Sciatic nerve (tissue), 2 donors: ENCODE data around the gene LEP. TPM values are rescaled to one million over a fixed set of nuclear protein-coding genes. Genes with fewer than 3 reads are reported as not detected.
A peak's percentile ranks its signal among the peaks of the same experiment; 100 is the strongest.
"Not testable (repeated sequence)": the region's sequence is repeated elsewhere in the genome, so short reads cannot be mapped to it uniquely, and the experiment has no call there.

ENCODE experiments used
- ATAC-seq: fragments of 200-7000 bp; cut with Tn5 transposase; one replicate; pipeline ENCODE4 v1.9.1; 2020; ENCODE audit warnings: mild to moderate bottlenecking, moderate library complexity
- DNase-seq: peaks from one replicate; pipeline ENCODE4 v3.0.0-alpha.2; 2020; ENCODE audit warnings: low spot score
- intact Hi-C: fragments of 100-400 bp; cut with DNase I; formaldehyde crosslinking; loops from one replicate; pipeline ENCODE4 v1.14.2; 2022
- microRNA-seq: library from miRNA; unstranded; fragments of <30 nt; microRNA quantifications from one replicate; pipeline ENCODE4 v1.2.0, GENCODE V29; 2020
- total RNA-seq: library from RNA; stranded (reverse); fragmentation: NEBNext Ultra II Directional; extraction: Animal tissue kit (Norgen Biotek cat#: 25700); gene quantifications from one replicate; pipeline ENCODE4 v1.2.1, GENCODE V29; 2021
- donor health status: DM: no; HTN: no; CAD: no.
- donor health status: DM: no; HTN: no; CAD: no.

LEP gene
- total RNA-seq, 1 donor from 2014 or later: 7.2 TPM

DNA sequence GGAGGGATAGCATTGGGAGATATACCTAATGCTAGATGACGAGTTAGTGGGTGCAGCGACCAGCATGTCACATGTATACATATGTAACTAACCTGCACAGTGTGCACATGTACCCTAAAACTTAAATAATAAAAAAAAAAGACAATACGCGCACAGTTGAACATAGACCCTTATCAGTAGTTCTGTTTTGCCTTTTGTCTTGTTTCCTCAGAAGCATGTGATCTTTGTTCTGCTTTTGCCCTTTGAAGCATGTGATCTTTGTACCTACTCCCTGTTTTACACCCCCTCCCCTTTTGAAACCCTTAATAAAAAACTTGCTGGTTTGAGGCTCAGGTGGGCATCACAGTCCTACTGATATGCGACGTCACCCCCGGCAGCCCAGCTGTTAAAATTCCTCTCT, 56.9 kb downstream of the LEP start:
- DNase-seq, intact Hi-C loops, ATAC-seq: not testable (repeated sequence)

GRCh38 chr7:128299109-128299607, 58.1 kb downstream of the LEP start:
- ATAC-seq: peak; percentile 52
- intact Hi-C loops: no loop called here
- no peak for DNase-seq

GRCh38 chr7:128302139-128302538, 61.1 kb downstream of the LEP start:
- DNase-seq: no peak

DNA sequence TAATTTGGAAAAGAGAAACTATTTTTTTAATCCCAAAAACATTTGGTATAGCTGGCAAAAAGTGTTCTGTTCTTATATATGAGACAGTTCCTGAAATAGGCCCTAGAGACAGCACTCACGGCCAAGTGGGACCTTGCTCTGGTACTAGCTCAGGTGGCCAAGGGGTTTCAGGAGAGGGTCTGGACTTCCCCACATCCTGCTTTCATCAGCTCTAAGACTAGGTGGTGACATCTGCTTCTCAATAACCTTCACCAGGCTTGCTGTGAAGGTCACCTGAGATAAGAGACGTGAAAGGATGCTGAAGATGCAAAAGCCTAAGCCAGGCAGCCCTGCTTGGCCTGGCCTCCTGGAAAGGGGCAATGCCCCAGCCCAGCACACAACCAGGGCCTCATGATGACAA, 62.1 kb downstream of the LEP start:
- intact Hi-C loops: no loop called here
- no peak for DNase-seq
- no peak for ATAC-seq

More at GRCh38 chr7:128302139-128302538, 61.1 kb downstream of the LEP start:
- intact Hi-C loops: no loop called here
- no peak for ATAC-seq

- no peak for ATAC-seq
- DNase-seq: no peak
- intact Hi-C loops: no loop called here
Observed at GRCh38 chr7:128303643-128304042, 62.6 kb downstream of the LEP start.

- DNase-seq: no peak
- no peak for ATAC-seq
- intact Hi-C loops: no loop called here
Observed at GRCh38 chr7:128304212-128304611, 63.1 kb downstream of the LEP start.

DNA sequence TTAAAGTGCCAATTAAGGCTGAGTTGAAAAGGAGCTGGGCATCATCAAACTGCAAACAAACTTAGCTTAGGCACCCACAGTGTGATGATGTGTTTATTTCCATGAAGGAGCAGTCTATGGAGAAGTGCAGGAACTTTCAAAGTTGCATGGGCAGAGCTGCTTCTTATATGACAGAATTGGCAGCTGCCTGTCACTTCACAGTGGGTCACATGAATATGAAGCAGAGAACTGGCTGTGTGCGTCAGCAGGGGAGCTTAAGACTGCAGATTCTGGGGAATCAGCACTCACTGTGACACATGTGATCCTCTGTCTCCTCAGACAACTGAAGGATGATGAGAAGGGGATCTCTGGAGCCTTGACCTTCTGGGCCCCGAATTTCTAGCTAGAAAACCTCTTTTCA, 66.0 kb downstream of the LEP start:
- DNase-seq (no peak), ATAC-seq (no peak)
- intact Hi-C loops: no loop called here

Small RNA genes within 50 kb of the gene (microRNA-seq; reads per million reads assigned to microRNA genes)
- gene MIR129-1: 3.3 reads per million

Other genes starting within 250 kb of the LEP start
- gene LRRC4, start 209.8 kb upstream of the LEP start, total RNA-seq: 14.7 TPM
- 49.6 TPM for gene RBM28, start 102.6 kb downstream of the LEP start, total RNA-seq
- 4.0 TPM for gene PRRT4, start 120.4 kb downstream of the LEP start, total RNA-seq
- 49.3 TPM for gene IMPDH1, start 168.7 kb downstream of the LEP start, total RNA-seq
- 49.4 TPM for gene HILPDA, start 214.6 kb downstream of the LEP start, total RNA-seq
- 23.3 TPM for gene METTL2B, start 235.5 kb downstream of the LEP start, total RNA-seq